ENCODE measurements around the gene C2orf69.
"Not testable (repeated sequence)": the region's sequence is repeated elsewhere in the genome, so short reads cannot be mapped to it uniquely, and the experiment has no call there.

The C2orf69 gene

DNA sequence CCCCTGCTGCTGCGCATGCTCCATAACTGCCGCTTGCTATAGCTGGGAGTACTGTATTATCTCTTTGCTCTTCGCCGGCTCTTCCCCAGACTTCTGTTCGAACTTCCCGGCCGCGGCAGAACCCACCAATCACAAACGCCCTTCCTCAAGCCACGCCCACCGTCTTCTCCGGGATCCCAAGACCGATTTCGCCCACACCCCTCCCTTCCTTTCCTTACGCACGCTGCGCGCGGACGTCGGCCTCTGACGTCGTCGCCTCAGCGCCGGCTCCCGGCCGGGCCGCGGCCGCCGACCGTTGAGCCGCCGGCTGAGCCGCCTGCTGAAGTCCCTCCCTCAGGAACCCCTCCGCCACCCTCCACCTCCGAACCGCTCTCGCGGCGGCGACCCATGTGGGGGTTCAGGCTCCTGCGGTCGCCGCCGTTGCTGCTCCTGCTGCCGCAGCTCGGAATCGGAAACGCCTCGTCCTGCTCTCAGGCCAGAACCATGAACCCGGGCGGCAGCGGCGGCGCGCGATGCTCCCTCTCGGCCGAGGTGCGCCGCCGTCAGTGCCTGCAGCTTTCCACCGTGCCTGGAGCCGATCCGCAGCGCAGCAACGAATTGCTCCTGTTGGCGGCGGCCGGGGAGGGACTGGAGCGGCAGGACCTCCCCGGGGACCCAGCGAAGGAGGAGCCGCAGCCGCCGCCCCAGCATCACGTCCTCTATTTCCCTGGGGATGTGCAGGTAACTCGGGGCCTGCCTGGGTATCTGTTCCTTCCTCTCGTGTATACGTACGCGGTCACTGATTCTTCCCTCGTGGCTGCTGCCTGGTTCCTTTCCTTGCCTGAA is at the start of gene C2orf69:
C2orf69 (plus strand) TSS at position 242 of the 825 bp plus-strand sequence; CDS start at position 388, 146 bp downstream.
- DNase-seq, result peak; percentile 96

DNA sequence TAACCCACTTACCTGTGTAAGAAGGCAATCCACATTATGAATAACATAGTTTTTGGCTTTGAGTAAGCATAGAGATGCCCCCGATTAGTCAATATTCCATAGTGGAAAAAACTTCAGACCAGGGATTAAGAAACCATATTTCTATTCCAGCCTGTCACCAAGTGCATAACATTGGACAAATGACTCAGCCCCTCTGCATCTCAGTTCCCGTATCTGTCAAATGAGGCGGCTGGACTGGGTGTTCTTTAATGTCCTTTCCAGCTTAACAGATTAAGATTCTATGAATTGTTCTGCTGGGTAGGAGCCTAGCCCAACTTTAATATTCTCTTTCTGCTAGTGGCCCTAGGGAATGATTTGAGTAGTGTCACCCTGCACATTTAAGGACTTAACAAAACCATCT is 48.3 kb upstream of the C2orf69 start:
- DNase-seq, result no peak

GRCh38 chr2:199865905-199866304 is 45.2 kb upstream of the C2orf69 start:
- DNase-seq, result no peak

- no peak for DNase-seq
These were observed 42.5 kb upstream of the C2orf69 start for GRCh38 chr2:199868431-199869226.

- no peak for DNase-seq
These were observed 41.9 kb upstream of the C2orf69 start for GRCh38 chr2:199869227-199869541.

- DNase-seq, result no peak
These were observed 41.4 kb upstream of the C2orf69 start for GRCh38 chr2:199869653-199870052.

DNA sequence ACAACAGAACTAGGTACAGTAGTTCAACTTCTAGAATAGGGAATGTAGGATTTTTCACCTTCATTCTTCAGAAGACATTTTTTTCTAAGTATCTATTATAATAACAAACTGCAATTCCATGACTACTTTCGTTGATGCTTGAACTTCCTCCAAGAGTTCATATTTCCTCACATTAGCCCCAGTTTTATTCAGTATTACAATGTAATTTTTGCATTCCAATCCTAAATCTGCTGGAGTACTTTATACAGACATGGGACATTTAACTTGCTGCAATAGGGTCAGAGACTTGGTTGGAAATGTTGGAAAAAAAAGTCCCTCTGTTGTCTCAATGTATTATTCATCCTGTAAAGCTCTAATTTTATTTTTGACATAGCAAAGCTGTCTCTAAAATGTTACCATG is 40.5 kb upstream of the C2orf69 start:
- DNase-seq, result no peak

DNA sequence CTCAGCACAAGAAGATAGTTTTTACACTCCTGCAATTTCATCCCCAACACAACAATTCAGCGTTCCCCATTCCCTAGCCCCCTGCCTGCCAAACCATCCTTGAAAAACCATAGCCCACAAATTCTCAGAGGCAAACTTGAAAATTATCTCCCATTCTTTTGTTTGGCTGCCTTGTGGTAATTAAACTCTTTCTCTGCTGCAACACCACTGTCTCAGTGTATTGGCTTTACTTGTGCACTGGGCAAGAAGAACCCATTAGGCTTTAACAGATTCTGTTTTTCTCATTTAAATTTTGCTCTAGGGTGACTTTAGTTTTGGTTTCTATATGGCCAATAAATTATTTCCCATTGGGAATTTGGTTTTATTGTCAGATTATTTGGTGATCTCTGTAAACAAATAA is 36.9 kb upstream of the C2orf69 start:
- no peak for DNase-seq

DNA sequence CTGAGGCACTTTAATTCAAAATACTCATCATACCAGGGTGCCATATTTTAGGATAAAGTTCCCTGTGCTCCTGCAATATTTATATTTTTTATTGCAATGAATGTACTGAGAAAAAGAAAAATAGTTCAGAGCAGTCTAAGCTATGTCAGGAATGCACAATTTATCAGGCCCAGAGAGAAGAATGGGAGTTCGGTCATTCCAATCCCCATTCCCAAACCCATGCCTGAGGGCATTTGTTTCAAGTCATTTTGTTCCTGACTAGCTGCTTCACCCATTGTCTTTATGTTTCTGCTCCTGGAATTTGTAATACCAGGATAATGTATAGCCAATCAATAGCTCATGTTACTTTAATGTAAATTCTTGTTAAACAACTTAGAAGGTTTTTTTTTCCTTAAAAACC is 35.7 kb upstream of the C2orf69 start:
- no peak for DNase-seq

- DNase-seq, result no peak
These were observed 28.4 kb upstream of the C2orf69 start for GRCh38 chr2:199882667-199883066.

DNA sequence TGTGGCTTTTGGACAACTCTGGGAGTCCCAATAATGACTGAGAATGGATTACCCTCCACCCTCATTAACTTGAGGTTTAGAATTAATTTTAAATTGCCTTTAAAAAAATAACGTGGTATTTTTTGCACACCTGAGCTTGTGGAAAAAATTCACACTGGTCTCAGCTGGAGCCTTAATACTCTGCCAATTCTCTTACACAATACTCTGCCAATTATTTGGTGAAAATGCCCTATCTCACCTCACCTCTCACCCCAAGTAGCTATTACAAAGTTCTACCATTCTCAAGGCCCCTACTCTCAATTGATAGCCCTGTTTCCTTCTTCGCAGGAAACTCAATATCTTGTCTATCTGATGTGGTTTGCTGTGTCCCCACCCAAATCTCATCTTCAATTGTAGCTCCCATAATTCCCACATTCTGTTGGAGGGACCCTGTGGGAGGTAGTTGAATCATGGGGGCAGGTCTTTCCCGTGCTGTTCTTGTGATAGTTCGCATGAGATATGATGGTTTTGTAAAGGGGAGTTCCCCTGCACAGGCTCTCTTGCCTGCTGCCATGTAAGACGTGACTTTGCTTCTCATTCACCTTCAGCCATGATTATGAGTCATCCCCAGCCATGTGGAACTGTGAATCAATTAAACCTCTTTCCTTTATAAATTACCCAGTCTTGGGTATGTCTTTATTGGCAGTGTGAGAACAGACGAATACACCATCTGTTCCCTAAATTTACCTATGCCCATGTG is 27.4 kb upstream of the C2orf69 start:
- no peak for DNase-seq

- no peak for DNase-seq
These were observed 15.7 kb upstream of the C2orf69 start for GRCh38 chr2:199895406-199895805.

GRCh38 chr2:199896617-199897016 is 14.5 kb upstream of the C2orf69 start:
- DNase-seq, result no peak

- no peak for DNase-seq
These were observed 9.2 kb upstream of the C2orf69 start for GRCh38 chr2:199901942-199902341.

- no peak for DNase-seq
These were observed 8.5 kb upstream of the C2orf69 start for GRCh38 chr2:199902486-199903110.

DNA sequence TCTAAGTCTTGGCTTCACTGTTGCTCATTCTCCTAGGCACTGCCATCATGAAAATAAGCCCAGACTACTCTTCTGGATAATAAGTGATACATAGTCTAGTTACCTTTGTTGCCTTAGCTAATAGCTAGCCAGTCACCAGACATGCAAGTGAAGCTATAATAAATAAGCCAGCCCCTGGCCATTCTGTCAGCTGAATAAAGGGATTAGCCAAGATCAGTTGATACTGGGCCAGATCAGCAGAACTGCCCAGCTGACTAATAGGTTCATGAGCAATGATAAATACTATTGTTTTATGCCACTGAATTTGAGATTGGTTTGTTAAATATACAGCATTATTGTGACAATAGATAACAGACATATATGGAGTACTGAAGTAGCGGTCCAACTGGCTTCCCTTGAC is 8.0 kb upstream of the C2orf69 start:
- DNase-seq, result no peak

DNA sequence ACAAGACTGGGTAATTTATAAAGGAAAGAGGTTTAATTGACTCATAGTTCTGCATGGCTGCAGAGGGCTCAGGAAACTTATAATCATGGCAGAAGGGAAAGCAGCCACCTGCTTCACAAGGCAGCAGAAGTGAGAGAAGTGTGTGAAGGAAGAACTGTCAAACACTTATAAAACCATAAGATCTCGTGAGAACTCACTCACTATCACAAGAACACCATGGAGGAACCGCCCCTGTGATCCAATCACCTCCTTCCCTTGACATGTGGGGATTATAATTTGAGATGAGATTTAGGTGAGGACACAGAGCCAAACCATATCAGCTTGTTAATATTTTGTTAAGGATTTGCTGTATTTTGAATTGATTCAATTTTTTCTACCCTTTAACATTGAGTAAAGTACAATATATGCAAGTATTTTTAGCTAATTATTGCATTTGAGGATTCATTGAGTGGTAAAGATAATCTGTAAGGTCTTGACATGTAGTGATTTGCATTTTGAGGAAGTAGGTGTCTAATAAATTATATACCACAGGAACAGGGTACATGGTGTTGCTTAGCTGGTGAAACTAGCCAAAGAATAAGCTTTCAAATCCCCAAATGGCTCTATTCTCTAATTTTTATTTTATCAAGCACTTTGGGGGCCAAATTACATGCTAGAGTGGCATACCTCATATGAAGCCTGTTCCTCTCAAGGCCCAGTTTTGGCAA is 3.9 kb upstream of the C2orf69 start:
- DNase-seq, result no peak

DNA sequence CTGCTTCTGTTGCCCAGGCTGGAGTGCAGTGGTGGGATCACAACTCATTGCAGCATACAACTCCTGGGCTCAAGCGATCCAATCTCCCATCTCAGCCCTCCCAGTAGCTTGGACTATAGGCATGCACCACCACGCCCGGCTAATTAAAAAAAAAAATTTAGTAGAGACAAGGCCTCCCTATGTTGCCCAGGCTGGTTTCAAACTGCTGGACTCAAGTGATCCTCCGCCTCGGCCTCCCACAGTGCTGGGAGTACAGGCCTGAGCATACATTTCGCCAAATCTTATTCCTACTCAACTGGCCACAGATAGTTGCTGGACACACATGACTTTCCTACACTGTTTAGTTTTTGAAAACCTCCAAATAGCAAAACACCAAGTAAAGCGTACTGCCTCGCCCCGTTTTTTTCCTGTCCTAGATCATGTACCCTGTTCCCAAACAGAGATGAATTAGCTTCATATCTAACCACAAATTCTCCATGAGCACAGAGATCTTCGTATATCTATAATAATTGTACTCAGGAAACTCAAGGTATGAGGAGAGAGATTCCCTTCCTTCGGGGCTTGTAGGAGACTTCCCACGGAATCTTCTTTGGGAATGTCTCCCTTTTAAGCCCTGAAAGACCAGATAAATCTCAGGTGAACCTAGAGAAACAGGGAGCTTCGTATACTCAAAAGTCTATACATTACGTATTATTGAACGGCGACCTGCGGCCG is 598 bp upstream of the C2orf69 start:
- no peak for DNase-seq

- peak; percentile 41 for DNase-seq
These were observed 726 bp downstream of the C2orf69 start for GRCh38 chr2:199911877-199912161.

GRCh38 chr2:199912553-199913114 is 1.5 kb downstream of the C2orf69 start:
- DNase-seq, result not testable (repeated sequence)

- no peak for DNase-seq
These were observed 3.4 kb downstream of the C2orf69 start for GRCh38 chr2:199914372-199914958.
